Endothelial cell of umbilical vein (primary cell): ENCODE results near the gene CROCC2.

Source experiments
- CTCF ChIP-seq, 2 donors: IDR thresholded peaks; 1 replicate in 1 of 2; 2 replicates in 1 of 2; pipeline ENCODE4 v1.5.1; 2011; ENCODE audit warnings: low read length in 2 of 2, mild to moderate bottlenecking in 2 of 2, moderate library complexity in 2 of 2, control low read depth in 1 of 2, inconsistent platforms in 1 of 2, low read depth in 1 of 2; ENCODE audit not compliant: insufficient read depth in 1 of 2; ENCODE audit errors: extremely low read depth in 1 of 2
- JUN ChIP-seq: IDR thresholded peaks from 2 replicates; pipeline ENCODE4 v1.6.1; 2011; ENCODE audit warnings: borderline replicate concordance, low read depth; ENCODE audit not compliant: insufficient read length, insufficient read depth
- MAX ChIP-seq: IDR thresholded peaks from 2 replicates; pipeline ENCODE4 v1.6.1; 2011; ENCODE audit not compliant: insufficient read depth, insufficient read length
- POLR2A ChIP-seq: IDR thresholded peaks from 2 replicates; pipeline ENCODE4 v1.6.1; 2012; ENCODE audit warnings: low read depth, mild to moderate bottlenecking, control low read depth, low read length

GRCh38 chr2:241030883-241031282 lies 124.7 kb downstream of the CROCC2 start:
- TF ChIP-seq CTCF (IDR thresholded peaks at IDR 0.05; ENCODE audit: extremely low read depth in 1 of 2, insufficient read depth in 1 of 2, low read depth in 1 of 2, low read length in 2 of 2) (no peak), MAX (no peak), POLR2A (no peak), JUN (no peak)
